GM19468 (cell line): ENCODE measurements around the gene NOC4L.
"Not testable (repeated sequence)": the region's sequence is repeated elsewhere in the genome, so short reads cannot be mapped to it uniquely, and the experiment has no call there.

ENCODE experiments used
- ATAC-seq: cut with Tn5 transposase; IDR thresholded peaks from one replicate; pipeline ENCODE4 v1.9.1; 2021; ENCODE audit warnings: mild to moderate bottlenecking, moderate library complexity, moderate number of reproducible peaks; ENCODE audit not compliant: unreplicated experiment; ENCODE audit errors: extremely low read depth

Gene NOC4L

GRCh38 chr12:132144115-132144809, at the start of gene NOC4L, which contains the start of gene DDX51:
TSS of gene NOC4L (plus strand) at chr12:132144457. CDS start at chr12:132144489, 32 bp downstream.
TSS of gene DDX51 (minus strand) at chr12:132144319. CDS start at chr12:132144296, 23 bp downstream.
- ATAC-seq: peak; percentile 76

DNA sequence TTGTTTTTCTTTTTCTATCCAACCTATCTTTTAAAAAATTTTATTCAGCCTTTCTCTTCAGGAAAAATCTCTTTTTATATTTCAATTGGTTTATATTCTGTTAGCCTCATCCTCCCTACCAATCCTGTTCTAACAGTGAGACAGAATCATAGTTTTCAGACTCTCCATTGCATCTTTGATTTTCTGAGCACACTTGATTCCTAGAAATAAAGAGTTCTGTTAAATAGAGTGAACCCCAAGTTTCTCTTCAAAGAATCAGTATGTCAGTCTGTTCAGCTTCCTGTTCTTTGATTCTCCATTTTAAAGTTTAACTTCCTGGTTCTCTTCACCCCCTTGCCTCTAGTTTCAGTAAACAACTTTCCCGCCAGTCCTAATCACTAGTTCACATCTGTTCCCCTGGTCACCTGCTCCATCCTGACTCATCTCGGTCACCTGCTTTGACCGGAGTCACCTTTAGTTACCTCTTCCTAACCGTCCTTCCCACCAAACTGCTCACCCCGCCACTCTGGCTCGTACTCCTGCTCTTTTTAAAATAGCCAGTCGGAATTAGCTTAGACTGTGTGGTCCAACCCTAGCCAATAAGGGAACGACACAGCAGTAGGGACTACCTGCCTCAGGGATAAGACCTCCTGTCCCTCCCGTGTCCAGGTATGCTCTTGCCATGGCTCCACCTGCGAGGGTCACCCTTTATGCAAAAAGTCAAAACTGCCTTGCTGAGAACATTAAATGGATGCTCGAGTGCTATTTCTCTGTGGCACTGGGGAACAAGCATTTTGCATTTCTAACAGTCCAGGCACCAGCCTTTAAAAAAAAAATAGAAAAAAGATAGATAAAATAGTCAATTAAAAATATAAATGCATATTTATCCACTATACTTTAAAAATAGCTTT, 48.5 kb upstream of the NOC4L start:
- ATAC-seq: no peak

GRCh38 chr12:132099739-132100138, 44.5 kb upstream of the NOC4L start:
- ATAC-seq: no peak

GRCh38 chr12:132100306-132101065, 43.8 kb upstream of the NOC4L start:
- no peak for ATAC-seq

DNA sequence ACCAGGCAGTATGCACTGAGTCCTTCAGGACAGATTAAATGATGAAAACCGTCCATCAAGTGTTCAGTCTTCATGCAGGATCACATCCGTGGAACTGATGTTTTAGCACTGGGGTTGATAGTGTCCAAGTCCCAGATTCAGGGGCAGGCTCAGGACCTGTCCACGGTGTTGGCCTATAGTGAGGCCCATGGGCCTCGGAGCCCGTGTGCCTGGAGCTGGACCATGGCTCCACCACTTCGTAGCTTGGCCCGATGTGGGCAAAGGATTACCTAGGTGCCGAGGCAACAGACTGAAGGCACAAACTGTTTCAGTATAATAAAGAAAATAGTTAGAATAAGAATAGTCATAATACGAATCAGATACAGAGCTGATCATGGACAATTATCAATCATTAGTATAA, 42.0 kb upstream of the NOC4L start:
- no peak for ATAC-seq

DNA sequence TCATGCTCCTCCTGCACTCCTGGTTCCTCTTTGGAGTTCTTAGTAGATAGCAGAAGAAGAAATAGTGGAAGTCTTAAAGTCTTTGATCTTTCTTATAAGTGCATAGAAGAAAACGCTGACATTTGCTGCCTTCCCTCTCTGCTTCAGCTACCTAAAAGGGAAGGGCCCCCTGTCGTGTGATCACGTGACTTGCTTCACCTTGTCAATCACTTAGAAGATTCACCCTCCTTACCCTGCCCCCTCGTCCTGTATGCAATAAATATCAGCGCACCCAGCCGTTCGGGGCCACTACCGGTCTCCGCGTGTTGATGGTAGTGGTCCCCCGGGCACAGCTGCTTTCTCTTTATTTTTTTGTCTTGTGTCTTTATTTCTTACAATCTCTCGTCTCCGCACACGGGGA, 41.2 kb upstream of the NOC4L start:
- ATAC-seq: not testable (repeated sequence)

DNA sequence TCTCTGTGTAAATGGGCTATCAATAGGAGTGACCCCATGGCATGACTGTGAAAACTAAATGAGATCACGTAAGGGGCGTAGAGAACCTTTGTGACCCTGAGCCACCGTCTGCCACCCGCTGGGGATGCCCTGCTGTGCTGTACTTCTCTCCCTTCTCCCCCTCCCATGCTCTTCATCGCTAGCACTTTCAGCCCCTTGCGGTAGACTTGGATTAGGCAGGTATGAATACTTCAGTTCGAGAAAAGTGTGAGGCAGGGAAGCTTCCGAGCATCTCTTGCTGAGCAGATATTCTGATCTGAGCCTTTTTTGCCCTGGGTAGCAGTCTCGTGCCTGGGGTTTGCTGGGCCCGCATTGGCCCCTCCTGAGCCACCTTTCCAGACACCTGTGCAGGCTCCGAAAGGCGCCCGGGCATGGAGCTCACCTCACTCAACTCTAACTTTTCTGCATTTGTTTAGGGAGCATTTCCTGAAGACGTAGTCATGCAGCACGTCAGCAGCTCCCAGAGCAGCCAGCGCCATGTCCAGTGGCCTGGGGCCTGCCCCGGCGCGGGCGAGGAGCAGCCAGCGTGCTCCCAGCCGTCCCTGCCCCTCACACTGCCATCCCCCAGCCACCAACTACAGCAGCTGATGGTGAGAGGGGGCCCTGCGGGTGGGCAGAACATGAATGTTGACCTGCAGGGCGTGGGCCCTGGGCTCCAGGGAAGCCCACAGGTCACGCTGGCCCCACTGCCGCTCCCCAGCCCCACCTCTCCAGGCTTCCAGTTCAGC, 40.5 kb upstream of the NOC4L start:
- no peak for ATAC-seq

DNA sequence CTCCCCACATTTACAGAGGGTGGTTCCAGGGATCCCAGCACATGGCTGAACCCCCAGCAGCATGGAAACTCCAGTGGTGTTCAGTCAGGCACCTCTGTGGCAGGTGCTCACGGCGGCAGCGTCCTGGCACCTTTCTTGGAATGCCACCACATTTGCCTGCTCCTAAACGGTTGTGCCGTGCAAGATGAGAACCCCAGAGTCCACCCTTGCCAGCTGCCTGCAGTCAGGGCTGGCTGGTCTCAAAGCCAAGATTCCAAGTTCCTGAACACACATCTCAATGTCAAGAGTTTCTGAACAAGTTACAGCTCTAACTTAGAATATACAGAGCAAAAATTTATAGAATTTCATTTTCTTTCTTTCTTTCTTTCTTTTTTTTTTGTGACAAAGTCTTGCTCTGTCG, 38.8 kb upstream of the NOC4L start:
- no peak for ATAC-seq

DNA sequence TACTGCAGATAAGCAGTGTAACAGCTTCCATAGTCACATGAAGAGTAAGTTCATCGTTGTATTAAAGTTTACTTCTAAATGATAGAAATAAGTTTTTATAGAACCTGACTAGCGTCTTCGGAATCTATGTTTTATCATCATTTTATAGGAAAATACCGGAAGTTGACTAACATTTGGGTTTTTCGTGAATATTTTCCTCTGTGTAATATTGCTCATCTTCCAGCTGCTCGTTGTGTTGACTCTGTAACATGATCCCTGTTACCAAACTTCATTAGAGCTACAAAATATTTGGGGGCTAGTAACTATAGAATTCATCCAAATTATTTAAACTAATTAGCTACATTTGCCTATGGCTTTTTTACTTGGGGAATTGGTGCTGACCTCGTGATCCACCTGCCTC, 37.3 kb upstream of the NOC4L start:
- no peak for ATAC-seq

DNA sequence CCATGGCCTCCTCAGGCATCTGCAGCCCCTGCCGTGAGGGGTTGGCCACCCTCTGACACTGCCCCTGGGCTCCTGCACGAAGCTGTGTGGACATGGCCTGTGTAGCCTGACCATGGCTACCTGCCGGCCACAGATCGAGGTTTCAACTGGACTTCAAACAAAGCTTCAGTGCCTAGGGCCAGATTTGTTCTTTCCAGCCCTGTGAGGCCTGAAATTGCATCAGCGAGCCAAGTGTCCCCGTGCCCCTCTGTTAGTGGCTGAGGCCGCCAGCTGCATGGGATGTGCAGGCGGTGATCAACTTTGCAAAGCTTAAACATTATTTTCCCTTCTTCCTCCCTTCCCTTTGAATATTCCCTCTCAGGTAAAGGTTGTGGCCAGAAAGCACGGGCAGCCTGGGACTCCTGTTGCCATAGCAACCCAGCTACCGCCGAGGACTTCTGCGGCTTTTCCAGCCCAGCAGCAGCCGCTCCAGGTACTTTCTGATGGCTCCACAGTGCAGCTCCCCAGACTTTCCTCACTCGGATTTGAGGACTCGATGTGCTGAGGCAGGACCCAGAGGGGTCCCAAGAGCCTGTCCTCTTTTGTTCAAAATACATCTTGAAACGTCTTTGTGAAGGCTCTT, 35.9 kb upstream of the NOC4L start:
- no peak for ATAC-seq

DNA sequence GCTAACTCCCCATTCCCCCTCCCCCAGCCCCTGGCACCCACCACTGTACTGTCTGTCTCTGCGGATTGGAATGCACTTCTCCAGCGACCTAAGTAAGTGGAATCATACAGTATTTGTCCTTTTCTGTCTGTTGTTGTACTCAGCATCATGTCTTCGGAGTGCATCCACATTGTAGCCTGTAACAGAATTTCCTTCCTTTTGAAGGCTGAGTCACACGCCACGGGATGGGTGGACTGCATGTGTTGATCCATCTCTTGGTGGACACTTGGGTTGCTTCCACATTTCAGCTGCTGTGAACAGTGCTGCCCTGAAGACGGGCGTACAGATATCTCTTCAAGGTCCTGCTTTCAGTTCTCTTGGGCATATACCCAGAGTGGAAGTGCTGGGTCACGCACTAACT, 34.5 kb upstream of the NOC4L start:
- no peak for ATAC-seq

DNA sequence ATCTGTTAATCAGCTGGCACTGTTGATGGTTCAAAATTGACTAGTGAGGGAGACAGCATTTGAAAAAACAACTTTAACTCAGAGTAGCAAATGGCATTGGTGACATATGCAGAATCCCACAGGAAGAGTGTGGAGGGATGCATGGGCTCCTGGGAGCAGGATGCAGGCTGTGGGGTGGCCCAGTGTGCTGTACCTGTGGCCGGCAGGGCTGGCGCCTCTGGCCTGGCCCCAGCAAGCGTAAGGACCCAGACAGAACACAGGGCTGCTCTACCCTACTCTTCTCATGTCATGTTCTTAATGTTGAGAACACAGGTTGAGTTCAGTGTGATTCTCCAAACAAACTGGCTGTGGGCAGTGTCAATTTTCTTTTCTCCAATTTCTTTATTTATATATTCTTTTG, 33.6 kb upstream of the NOC4L start:
- no peak for ATAC-seq

DNA sequence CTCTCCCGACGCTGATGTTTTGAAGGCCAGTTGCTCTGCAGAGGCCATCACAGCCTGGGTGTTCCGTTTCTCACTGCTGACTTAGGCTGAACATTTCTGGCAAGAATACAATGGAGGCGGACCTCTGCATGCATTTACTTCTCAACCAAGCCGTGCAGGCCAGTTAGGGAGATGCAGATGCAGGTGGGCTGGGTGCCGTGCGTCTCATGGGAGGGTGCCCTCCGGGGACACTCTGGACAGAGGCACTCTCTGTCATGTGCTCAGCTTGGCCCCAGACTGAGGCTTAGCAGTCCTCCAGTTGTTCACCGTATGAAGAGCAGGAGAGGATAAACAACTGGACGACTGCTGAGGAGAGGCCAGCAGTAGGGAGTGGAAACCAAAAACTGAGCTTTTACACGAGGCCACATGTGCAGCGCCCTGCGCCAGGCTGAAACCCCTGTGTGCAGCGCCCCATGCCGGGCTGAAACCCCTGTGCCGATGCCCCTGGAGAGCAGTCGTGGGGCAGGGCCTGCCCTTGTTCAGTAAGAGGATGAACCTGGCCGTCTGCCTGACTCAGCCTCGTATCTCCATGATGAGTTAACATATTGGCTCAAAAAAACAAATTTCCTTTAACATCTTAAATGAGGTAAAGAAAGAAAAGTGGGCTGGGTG, 32.5 kb upstream of the NOC4L start:
- ATAC-seq: no peak

DNA sequence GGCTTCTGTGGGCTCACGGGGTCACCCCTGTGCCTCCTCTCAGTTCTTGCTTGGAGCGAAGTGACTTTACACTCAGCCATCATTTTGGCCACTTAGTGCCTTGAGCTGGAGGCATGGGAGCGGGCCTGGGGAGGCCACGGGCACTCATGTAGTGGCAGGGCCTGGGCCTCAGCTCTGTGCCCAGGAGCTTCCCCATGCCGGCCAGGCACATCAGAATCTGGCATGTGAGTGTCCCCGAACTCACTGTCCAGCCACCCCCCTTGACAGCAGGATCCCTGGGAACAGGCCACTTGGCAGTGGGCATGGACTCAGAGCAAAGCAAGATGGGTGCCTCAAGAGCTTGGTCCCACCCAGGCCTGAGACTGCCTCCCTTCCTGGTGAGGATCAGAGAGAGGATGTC, 29.6 kb upstream of the NOC4L start:
- ATAC-seq: no peak

DNA sequence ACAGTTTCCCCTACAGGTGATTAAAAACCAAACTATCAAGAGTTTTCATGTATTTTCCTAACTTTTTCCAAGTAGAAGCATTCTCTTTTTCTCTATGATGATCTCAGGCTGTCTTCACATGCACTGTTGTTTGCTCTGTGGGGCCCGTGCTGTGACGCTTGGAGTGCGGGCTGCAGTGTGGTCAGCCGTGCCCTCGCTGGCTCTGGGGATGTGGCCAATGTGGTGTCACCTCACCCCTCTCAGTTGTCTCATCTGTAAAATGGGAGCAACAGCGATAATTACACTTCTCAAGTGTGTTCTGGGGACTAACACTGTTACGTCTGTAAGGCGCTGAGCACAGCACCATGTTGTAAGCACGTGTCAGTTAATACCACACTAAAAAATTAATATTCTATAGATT, 28.8 kb upstream of the NOC4L start:
- ATAC-seq: no peak

GRCh38 chr12:132116709-132117557, 27.3 kb upstream of the NOC4L start:
- ATAC-seq: no peak

GRCh38 chr12:132117558-132117875, 26.7 kb upstream of the NOC4L start:
- ATAC-seq: no peak

DNA sequence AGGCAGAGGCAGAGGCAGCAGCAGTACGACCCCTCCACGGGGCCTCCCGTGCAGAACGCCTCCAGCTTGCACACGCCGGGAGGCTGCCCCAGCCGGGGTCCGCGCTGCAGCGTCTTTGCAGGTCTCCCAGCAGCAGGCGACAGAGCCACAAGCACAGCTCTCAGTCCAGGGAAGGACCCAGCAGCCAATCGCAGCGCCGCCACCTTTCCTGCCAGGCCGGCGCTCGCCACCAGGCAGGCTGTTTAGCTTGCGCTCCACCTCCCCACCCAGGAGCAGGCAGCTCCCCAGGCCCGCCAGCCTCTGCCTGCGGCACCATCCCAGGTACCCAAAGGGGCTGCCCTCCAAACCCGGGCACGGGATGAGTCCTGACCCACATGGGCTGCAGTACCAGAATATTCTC, 25.4 kb upstream of the NOC4L start:
- ATAC-seq: no peak
